T-helper 9 cell (primary cell): ENCODE data around the gene IFNA13.
A peak's percentile ranks its signal among the peaks of the same experiment; 100 is the strongest.
"Not testable (repeated sequence)": the region's sequence is repeated elsewhere in the genome, so short reads cannot be mapped to it uniquely, and the experiment has no call there.

Experiments
- DNase-seq: peaks from one replicate; pipeline ENCODE4 v3.0.0-alpha.2; 2020
- total RNA-seq, 2 donors: gene quantifications; one replicate each; lab custom pipeline; 2026; lab: John Stamatoyannopoulos, UW

IFNA13 gene
- total RNA-seq, result 0 reads per million in 2 donors

DNA sequence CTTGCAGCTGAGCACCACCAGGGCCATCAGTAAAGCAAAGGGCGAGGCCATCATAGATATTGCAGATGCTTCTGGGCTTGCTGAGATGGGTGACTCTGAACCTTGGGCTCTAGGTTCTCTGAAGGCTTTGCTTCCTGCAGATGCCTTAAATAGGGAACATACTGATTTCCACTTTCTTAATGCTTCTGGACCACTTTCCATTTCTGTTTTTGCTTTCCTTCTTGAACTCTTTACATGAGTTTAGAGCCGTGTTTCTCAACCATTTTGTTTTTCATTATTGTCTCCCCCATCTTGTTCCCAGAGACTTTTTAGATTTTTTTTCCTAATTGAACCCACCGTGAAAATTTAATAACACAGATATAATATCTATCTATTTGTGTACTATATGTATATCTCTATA lies at the start of gene IFNA13:
Gene IFNA13, minus strand, starts transcription at position 101 of the 400 bp plus-strand sequence. Its CDS starts 47 bp downstream, at position 54.
- DNase-seq, result no peak

DNA sequence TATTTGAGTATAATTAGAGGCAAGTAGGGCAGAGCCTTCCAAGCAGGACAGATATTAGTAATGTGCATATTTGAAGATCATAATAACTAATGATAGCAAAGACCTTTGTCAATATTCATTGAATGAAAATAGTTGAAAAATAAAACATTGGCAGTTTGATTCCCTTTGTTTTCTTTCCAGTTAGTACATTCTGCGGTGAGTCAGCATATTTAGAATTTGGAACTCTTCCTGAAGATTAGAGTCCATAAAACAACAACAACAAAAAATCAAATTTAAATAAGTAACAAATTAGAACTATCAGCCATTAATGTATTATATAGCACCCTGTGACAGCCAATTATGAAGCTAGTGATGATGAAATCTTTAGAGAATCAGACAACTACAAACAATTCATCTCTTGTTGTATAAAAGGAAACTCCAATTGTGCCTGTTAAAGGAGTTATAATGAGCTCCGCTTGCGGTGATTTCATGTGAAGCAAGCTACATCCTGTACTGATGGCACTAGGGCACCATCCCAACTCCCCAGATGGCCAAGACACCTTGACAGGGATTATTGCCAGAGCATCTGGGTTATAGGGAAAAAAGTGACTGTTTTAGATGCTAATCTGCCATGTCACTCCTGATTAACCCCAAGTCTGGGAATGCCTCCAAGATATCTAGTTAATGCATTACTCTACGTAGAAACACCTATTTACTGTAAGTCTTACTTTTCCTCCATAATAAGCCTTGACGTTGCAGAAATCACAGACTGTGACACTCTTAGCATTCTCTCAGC lies 47.8 kb upstream of the IFNA13 start:
- DNase-seq, result no peak

DNA sequence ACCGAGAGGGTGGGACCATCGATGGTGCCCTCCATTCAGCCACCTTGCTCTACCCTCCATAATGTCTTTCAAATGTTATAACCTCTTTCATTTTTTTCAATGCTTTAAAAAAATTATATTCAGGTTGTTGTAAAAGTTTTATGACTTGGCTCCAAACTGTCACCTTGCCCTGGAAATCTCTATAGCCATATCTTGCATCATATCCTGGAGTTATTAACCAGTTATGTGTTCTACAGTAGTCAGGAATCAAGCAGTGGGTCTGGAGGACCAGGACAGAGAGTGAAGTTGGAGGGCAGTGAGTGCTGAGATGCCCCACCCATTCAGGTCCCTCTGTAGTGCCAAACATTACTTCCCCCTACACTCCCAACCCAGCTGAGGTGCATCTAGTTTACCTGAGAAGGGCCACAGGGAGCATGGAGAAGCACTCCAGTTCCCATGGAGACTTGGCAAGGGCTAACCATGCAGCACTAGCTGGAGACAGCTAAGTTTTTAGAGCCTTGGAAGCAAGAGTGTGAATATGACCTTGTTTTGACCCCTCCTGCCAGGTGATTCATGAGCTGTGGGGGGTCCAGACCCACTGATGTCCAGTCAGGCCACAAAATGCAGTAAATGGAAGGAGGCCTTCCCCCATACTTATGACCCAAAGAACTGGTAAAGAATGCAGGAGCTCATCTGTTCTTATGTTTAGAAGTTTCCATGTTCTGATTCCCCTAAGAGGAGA lies 46.5 kb upstream of the IFNA13 start:
- DNase-seq, result no peak

DNA sequence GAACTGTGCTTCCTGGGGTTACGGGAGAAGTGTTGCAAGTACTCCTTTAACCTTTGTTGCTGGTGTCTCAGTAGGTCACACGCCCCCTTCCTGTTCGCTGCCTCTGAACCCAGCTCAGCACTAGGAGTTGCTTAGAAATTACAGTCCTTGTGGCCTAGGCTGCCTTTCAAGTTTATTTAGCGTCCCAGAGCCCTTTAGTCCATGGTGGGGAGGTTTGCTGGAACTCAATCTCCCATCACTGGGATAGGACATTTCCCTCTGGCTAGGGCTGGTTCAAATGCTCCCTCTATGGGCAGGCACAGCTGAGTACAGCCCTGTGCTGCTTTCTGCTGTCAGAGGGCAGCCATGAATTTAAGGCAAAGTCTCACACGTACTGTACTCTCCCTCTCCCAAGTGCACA lies 45.8 kb upstream of the IFNA13 start:
- no peak for DNase-seq

DNA sequence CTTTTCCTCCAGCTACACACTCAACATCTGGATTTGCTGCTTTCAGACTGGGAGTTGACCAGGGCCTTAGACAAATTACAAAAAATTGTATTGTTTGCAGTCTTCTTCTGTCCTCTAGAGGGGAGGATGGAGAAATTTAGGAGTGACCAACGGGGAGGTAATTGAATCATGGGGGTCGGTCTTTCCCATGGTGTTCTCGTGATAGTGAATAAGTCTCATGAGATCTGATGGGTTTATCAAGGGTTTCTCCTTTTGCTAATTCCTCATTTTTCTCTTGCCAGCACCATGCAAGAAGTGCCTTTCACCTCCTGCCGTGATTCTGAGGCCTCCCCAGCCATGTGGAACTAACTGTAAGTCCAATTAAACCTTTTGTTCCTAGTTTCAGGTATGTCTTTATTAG lies 45.3 kb upstream of the IFNA13 start:
- DNase-seq, result no peak

DNA sequence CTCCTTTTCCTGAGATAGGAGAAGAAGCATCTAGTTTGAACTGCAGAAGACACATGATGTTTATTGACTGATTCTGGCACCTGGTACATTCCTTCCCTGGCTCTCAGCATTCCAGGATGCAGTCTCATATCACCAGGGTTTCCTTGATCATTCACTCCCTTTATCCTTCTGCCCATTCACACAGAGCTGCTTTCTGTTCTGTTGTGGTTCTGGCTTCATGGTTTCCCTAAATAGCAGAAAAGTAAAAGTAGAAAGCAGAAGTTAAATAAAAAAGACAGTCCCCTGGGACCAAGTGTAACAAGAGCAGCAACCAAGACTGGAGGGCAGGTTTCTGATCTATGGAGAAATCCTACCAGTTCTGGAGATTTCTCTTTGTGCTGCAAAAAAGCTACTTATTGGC lies 44.2 kb upstream of the IFNA13 start:
- DNase-seq, result no peak

DNA sequence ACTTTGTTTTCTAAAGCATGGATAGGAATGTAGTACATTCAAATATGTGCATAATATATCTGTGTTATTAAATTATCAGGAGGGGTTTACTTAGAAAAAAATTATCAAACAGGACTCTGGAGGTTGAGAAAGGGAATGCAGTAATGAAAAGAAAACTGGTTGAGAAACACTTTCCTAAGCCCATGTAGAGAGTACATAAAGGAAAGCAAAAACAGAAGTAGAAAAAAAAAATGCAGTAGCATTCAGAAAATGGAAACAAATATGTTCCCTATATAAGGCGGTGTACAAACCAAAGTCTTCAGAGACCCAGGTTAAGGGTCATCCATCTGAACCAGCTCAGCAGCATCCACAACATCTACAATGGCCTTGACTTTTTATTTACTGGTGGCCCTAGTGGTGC lies 41.0 kb upstream of the IFNA13 start, which contains the start of gene IFNA8:
Gene IFNA8, plus strand, starts transcription at position 301 of the 400 bp plus-strand sequence. Its CDS starts 60 bp downstream, at position 361.
- no peak for DNase-seq

DNA sequence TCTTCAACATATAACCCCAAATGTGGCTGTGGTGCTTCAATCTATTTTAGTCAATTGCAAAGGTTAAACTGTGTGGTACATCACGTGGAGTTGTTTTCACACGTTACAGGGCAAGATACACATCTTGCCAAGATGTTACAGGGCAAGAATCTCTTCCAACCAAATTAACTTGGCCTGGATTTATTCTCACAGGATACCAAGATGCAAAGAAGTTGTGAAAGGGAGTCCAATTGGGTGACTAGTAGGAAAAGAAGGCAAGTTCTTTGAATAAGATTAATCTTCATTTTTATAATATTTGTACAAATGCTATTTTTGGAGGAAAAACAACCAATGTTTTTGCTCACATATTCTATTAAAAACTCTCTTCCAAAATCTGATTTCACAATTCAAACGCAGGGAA lies 36.3 kb upstream of the IFNA13 start:
- no peak for DNase-seq

DNA sequence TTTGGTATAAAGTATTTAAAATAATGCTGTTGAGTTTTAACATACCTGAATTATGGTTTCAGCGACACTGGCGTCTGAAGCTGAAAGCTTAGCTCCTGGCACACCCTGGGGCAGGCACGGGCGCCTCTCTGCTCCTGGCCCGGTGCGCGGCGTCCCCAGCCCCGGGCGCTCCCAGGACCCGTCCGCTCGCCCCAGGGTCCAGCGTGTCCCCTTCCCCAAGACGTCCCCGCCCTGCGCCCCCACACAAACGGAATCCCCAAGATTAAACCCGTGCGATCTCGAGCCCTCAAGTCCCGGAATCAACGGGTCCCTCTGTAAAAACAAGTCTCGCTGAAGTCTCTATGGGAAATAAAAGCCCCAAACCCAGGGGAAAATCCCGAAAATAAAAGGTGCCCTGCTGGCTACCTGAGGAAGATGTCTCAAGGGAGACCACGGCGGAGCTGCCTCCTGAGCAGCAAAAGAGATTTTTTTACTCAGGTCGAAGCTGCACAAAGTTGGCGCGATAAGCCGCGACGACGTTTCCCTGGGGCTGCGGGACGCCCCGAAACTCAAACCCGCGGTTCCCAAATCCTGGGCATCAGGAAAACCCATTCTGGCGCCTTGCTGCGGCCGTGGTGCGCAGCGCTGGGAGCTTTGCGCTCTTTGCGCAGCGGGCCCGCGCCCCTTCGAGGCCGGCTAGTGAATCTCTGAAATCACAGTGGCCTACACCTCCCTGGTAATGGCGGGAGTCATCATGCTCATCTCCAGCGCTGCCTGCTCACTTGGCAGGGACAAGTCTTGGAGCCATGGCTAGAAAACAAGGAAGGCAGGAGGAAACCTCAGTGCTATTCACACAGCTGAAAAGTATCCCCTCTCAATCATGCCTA lies 34.8 kb upstream of the IFNA13 start:
- DNase-seq, result no peak

DNA sequence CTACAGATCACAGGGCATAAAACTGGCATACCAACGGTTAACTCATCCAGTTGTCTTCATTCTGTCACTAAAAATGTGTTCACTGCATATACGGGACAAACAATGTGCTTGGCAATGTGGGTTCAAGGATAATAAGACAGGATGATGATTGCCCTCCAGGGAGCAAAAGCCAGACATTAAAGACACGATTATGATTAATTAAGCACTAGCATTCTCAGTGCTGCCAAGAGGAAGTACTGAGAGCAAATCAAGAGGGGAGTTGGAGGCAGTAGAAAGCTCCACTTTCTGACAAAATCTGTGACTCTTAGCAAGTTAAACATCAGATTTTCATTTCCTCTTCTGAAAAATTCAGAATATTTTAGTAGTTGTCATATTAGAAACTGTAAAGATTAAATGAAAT lies 32.1 kb upstream of the IFNA13 start:
- DNase-seq, result no peak

DNA sequence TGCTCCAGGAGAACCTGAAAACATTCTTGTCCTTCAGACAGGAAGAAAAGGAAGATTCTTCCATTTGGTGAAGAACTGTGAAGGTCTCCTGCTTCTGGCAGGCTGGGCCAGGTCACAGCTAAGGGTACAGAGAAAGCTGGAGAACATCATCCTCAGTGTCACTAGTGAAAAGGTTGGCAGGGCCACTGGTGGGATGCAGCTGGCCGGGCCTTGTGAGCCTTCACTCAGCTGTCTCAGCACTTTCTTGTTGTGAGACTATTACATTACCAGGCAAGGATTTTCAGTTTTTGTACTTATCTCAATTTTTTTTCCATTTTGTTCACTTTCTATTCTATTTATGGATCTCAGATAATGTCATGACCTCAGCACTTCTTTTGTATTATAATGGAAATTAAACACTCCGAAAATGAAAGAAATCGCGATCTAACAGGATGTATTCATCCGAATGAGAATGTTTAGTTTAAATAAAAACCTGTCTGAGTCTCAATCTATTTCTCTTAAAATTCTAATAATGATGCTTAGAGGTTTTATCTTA lies 31.2 kb upstream of the IFNA13 start:
- no peak for DNase-seq

DNA sequence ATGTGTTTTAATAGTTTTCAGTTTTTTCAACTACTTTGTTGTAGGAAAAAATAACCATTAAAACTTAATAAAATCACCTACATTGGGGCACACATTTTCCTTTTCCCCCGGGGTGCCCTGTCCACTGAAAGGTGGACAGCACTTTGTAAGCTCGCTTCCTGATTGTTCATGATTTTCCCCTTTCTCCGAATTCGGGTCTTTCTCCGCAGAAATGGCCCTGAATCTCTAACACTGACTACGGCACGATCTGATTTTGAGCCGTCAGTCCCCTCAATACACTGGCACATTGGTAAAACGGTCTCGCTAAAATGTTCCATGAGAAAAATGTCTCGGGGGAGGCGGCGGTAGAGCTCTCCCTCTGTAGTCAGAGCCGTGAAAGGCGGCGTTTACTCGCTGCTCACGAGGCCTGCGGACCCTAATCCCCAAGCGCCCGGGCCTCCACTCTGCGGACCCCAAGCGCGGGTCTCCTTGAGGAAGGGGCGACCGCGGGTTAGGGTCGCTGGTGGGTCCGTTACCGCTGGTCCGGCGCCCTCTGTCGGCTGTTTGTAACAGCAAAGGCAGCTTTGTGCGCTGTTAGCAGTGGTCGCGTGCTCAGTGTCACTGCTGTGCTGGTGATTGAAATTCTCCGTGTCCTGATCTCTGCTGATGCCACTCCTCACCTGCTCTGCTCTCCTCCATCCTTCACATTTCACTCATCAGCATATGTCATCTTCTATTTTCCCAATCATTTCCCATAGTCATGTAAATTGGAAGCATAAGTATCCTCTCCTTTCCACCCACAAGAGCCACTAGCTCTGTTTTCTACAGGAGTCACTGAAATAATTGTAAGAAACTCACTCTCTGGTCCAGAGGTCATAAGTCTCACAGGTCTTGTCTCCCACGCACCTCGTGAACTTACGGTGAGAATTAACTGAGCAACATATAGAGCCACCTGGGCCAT lies 28.2 kb upstream of the IFNA13 start:
- peak; percentile 59 for DNase-seq

DNA sequence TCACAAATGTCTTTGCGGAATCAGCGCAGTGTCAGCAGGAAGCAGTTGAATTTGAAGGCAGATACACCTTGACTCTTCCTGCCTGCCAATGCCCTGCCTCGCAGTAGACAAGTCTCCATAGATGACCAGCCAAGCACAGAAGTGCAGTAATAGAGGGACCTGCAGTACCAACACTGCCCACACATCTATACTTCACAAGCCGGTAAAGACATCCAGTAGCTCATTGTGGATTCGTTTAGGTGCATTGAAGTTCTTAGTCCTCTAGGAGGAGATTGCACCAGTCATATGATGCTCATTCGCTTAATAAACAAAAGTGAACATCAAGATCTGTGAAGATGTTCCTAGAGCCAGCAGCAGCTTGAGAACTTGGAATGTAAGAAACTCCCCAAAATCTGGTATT lies 24.4 kb upstream of the IFNA13 start:
- DNase-seq, result no peak

DNA sequence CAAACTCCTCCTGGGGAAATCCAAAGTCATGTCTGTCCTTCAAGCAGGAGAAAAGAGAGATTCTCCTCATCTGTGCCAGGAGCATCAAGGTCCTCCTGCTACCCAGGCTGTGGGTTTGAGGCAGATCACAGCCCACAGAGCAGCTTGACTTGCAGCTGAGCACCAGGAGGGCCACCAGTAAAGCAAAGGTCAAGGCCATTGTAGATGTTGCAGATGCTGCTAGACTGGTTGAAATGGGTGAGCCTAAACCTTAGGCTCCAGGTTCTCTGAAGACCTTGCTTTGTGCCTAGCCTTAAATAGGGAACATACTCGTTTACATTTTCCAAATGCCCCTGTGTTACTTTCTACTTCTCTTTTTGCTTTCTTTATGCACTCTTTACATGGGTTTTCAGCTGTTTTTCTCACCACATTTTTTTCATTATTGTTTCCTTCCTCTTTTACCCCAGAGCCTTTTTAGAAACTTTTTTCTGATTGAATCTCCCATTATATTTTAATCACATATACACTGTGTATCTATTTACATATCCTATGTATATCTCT lies 17.3 kb upstream of the IFNA13 start, which contains the start of gene IFNA2:
Gene IFNA2, minus strand, starts transcription at position 268 of the 540 bp plus-strand sequence. Its CDS starts 69 bp downstream, at position 199.
- DNase-seq, result no peak

DNA sequence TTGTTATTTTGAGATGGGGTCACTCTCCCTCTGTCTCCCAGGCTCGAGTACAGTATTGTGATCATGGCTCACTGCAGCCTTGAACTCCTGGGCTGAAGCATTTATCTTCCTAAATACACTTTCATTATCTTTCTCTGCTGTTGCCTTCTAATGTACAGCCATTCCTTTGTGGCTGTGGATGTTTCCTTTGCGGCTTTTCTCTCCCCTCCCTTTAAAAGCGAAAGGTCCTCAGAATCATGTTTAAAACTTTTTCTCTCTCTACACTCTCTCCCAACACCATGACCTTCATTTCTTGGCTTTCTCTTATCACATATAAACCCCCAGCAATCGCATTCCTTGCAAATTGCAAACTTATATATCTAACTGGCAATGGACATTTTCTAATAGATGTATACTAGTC lies 15.8 kb upstream of the IFNA13 start:
- no peak for DNase-seq

DNA sequence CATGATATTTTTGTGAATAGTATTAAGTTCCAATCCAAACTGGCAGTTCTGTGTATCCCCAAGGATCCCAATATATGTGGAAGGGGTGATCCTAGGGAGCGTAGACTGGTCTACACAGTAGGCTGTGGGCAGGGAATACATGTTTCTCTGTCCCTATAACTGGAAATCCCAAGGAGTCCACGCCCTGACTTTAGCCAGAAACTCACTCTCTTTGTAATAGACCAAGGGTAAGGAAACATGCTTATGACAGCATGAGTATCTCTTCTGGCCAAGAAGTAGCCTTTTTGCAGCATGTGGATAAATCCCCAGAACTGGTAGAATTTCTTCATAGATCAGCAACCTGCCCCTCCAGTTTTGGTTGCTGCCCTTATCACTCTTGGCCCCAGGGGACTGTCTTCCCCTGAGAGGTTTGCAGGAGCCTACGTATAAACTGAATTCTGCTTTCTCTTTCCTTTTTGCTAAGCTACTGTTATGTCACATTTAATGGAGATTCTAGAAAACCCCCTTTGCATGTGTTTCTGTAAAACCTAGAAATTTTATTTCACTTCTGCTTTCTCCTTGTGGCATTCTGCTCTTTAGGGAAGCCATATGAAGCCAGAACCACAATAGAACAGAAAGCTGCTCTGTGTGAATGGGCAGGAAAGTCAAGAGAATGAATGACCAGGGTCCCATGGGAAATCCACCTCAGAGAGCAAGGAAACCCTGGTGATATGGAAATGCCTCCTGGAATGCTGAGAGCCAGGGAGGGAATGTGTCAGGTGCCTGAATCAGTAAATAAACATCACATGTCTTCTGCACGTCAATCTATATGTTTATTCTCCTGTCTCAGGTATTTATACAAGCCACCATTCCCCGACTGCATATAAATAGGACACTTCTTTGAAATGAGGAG lies 13.8 kb upstream of the IFNA13 start:
- DNase-seq, result no peak

DNA sequence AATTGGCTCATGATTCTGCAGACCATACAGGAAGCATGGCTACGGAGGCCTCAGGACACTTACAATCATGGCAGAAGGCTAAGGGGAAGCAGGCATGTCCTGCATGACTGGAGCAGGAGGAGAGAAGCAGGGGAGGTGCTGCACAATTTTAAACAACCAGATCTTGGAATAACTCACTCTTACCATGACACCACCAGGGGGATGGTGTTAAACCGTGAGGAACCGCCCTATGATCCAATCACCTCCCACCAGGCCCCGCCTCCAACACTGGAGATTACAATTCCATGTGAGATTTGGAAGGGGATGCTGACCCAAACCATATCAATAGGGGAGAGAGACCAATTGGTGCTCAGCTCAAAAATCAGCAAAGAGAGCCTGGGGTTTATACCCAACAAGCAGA lies 3.6 kb upstream of the IFNA13 start:
- DNase-seq, result not testable (repeated sequence)

DNA sequence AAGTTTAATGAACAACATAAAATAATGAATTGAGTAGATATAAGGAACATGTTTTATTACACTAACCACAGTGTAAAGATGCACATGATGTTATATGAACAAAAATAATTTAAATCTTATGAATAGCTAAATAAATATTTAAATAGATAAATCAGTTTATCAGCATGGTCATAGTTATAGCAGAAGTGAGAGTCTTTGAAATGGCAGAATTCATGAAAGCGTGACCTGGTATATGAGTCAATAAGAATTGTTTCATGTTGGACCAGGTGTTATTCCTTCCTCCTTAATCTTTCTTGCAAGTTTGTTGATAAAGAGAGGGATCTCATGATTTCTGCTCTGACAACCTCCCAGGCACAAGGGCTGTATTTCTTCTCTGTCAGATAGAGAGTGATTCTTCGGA lies 688 bp downstream of the IFNA13 start:
- DNase-seq, result not testable (repeated sequence)

DNA sequence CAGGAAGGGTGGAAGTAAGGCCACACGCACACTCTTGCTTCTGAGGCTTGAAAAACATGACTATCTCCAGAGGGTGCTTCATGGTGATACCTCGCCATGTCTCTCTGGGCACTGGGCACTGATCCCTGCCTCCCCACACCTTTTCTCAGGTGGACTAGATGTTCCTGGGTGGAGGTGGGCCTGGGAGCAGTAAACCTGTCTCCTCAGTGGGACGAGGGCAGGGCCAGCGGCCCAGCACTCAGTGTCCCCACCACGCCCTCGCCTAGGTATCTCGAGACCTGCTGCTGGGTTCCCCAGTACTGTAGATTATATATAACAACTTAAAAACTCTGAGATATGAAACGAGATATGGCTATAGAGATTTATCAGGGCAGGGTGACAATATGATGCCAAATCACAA lies 5.6 kb downstream of the IFNA13 start:
- DNase-seq, result no peak
